HepG2 (cell line): Measurements from ENCODE around the gene DNAJC28. TPM values are rescaled to one million over a fixed set of nuclear protein-coding genes. Genes with fewer than 3 reads are reported as not detected.
A peak's percentile ranks its signal among the peaks of the same experiment; 100 is the strongest.

Experiments
- AGO2 ChIP-seq: fragments of 200-400 bp; formaldehyde crosslinking; optimal IDR thresholded peaks from 2 replicates; pipeline ENCODE3; 2017; ENCODE audit warnings: mild to moderate bottlenecking, low read depth, low read length, moderate library complexity
- AHR ChIP-seq: IDR thresholded peaks from 2 replicates; pipeline ENCODE4 v1.6.1; 2018; ENCODE audit warnings: missing genetic modification reagents, missing compliant biosample characterization
- BORCS8-MEF2B ChIP-seq: sonication (generic); formaldehyde crosslinking; IDR thresholded peaks from 2 replicates; pipeline ENCODE4 v1.8.0; 2022; ENCODE audit warnings: mild to moderate bottlenecking, missing genetic modification reagents
- BRF2 ChIP-seq: sonication (generic); formaldehyde crosslinking; IDR thresholded peaks from 2 replicates; pipeline ENCODE4 v1.8.1; 2022; ENCODE audit warnings: mild to moderate bottlenecking, missing genetic modification reagents
- EEA1 ChIP-seq: sonication (generic); formaldehyde crosslinking; IDR thresholded peaks from 2 replicates; pipeline ENCODE4 v1.5.1; 2020; ENCODE audit warnings: mild to moderate bottlenecking, missing genetic modification reagents, borderline replicate concordance
- IKZF1 ChIP-seq: fragments of 450-650 bp; IDR thresholded peaks from 2 replicates; pipeline ENCODE4 v1.7.1; 2016
- MYNN ChIP-seq: sonication (generic); formaldehyde crosslinking; IDR thresholded peaks from 2 replicates; pipeline ENCODE4 v1.4.0; 2020; ENCODE audit warnings: mild to moderate bottlenecking, low read depth, missing genetic modification reagents
- NFYB ChIP-seq: sonication (generic); formaldehyde crosslinking; IDR thresholded peaks from 2 replicates; pipeline ENCODE4 v1.4.0; 2020; ENCODE audit warnings: missing genetic modification reagents
- SMYD3 ChIP-seq: sonication (generic); formaldehyde crosslinking; IDR thresholded peaks from 2 replicates; pipeline ENCODE4 v1.8.1; 2023; ENCODE audit warnings: mild to moderate bottlenecking, missing genetic modification reagents
- TAF15 ChIP-seq: fragments of 200-400 bp; formaldehyde crosslinking; IDR thresholded peaks from one replicate; pipeline ENCODE4 v1.6.1; 2018; ENCODE audit warnings: mild to moderate bottlenecking, low read depth, low read length; ENCODE audit not compliant: poor library complexity, severe bottlenecking
- THYN1 ChIP-seq: sonication (generic); formaldehyde crosslinking; IDR thresholded peaks from 2 replicates; pipeline ENCODE4 v1.8.1; 2023; ENCODE audit warnings: low read depth, mild to moderate bottlenecking, moderate library complexity, missing genetic modification reagents, borderline replicate concordance
- WIZ ChIP-seq: sonication (generic); formaldehyde crosslinking; IDR thresholded peaks from 2 replicates; pipeline ENCODE4 v1.5.1; 2020; ENCODE audit warnings: mild to moderate bottlenecking, missing genetic modification reagents
- XBP1 ChIP-seq: sonication (generic); formaldehyde crosslinking; IDR thresholded peaks from 2 replicates; pipeline ENCODE4 v1.5.0; 2020; ENCODE audit warnings: missing genetic modification reagents
- ZNF501 ChIP-seq: sonication (generic); formaldehyde crosslinking; IDR thresholded peaks from 2 replicates; pipeline ENCODE4 v1.5.1; 2020; ENCODE audit warnings: mild to moderate bottlenecking, moderate library complexity, missing genetic modification reagents
- ZNF574 ChIP-seq: sonication (generic); formaldehyde crosslinking; IDR thresholded peaks from 2 replicates; pipeline ENCODE4 v1.4.0; 2020; ENCODE audit warnings: missing genetic modification reagents
- ZNF660 ChIP-seq: sonication (generic); formaldehyde crosslinking; IDR thresholded peaks from 2 replicates; pipeline ENCODE4 v1.5.1; 2020; ENCODE audit warnings: mild to moderate bottlenecking, low read depth, missing genetic modification reagents, borderline replicate concordance
- ZNF713 ChIP-seq: sonication (generic); formaldehyde crosslinking; IDR thresholded peaks from 2 replicates; pipeline ENCODE4 v1.4.0; 2020; ENCODE audit warnings: mild to moderate bottlenecking, missing genetic modification reagents
- ZNF790 ChIP-seq: sonication (generic); formaldehyde crosslinking; IDR thresholded peaks from 2 replicates; pipeline ENCODE4 v1.8.0; 2022; ENCODE audit warnings: missing genetic modification reagents, mild to moderate bottlenecking, borderline replicate concordance
- polyA plus RNA-seq, 8 experiments: library from polyadenylated mRNA; depleted of rRNA in 3 of 8; stranded (reverse) in 7 of 8; unstranded in 1 of 8; fragments of >200 nt; fragmentation: Illumina TruSeq in 4 of 8; extraction: Trizol in 4 of 8; gene quantifications; 2 replicates each; pipeline versions ENCODE4 v1.2.1 to v1.2.3, GENCODE V29; 2011 to 2016; ENCODE audit warnings: low read depth in 4 of 8, missing spikeins in 1 of 8, mixed read lengths in 1 of 8; ENCODE audit not compliant: insufficient read depth in 1 of 8
- total RNA-seq, 5 experiments: library from RNA; depleted of rRNA; stranded (reverse); fragments of >200 nt; fragmentation: Illumina TruSeq; extraction: Trizol; gene quantifications; 2 replicates each; pipeline ENCODE4 v1.2.3, GENCODE V29; 2016; ENCODE audit warnings: low read depth in 1 of 5
- TF ChIP-seq, protein P1 (sequence below), 2 experiments: sonication (generic) in 1 of 2; formaldehyde crosslinking in 1 of 2; IDR thresholded peaks; 2 replicates each; pipeline versions ENCODE4 v1.4.0 to v1.6.1; 2018 to 2020; ENCODE audit warnings: missing genetic modification reagents in 2 of 2, borderline replicate concordance in 1 of 2, low read depth in 1 of 2, mild to moderate bottlenecking in 1 of 2, missing biosample characterization in 1 of 2
- TF ChIP-seq, protein P2 (sequence below): IDR thresholded peaks from 2 replicates; pipeline ENCODE4 v1.6.1; 2012; ENCODE audit warnings: inconsistent platforms

DNAJC28 gene
- total and polyA plus RNA-seq, 2 of the 13 experiments (the other 11 are each of a cell fraction or from before 2014, with no cell fraction given) = 1.5 to 3.3 TPM

GRCh38 chr21:33478935-33479678 lies 12.4 kb downstream of the DNAJC28 start (continued):
- TF ChIP-seq, protein P1, sequence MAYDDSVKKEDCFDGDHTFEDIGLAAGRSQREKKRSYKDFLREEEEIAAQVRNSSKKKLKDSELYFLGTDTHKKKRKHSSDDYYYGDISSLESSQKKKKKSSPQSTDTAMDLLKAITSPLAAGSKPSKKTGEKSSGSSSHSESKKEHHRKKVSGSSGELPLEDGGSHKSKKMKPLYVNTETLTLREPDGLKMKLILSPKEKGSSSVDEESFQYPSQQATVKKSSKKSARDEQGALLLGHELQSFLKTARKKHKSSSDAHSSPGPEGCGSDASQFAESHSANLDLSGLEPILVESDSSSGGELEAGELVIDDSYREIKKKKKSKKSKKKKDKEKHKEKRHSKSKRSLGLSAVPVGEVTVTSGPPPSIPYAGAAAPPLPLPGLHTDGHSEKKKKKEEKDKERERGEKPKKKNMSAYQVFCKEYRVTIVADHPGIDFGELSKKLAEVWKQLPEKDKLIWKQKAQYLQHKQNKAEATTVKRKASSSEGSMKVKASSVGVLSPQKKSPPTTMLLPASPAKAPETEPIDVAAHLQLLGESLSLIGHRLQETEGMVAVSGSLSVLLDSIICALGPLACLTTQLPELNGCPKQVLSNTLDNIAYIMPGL (CRISPR knock-in tag; IDR thresholded peaks at IDR 0.05; ENCODE audit: borderline replicate concordance in 1 of 2, low read depth in 1 of 2) = 0 out of 4 replicates have a peak, but pooled peaks of 1 of the 2 experiments have one; percentile 19
- TF ChIP-seq SMYD3 (CRISPR knock-in tag) = no peak
- no peak for TF ChIP-seq ZNF790 (CRISPR knock-in tag)
- no peak for TF ChIP-seq ZNF713
- 0 out of 2 replicates have a peak, but pooled peaks have one; percentile 20 for TF ChIP-seq BORCS8-MEF2B (CRISPR knock-in tag)
- TF ChIP-seq, protein P2, sequence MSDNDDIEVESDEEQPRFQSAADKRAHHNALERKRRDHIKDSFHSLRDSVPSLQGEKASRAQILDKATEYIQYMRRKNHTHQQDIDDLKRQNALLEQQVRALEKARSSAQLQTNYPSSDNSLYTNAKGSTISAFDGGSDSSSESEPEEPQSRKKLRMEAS = peak; percentile 43
- no peak for TF ChIP-seq ZNF501 (CRISPR knock-in tag)
- no peak for TF ChIP-seq XBP1 (CRISPR knock-in tag)
- peak; percentile 61 for TF ChIP-seq AGO2
- TF ChIP-seq EEA1 (CRISPR knock-in tag) = no peak; the same call in 1 of the 2 replicates
- TF ChIP-seq MYNN (CRISPR knock-in tag) = no peak
- TF ChIP-seq TAF15 = no peak
- TF ChIP-seq THYN1 (CRISPR knock-in tag) = no peak
- TF ChIP-seq BRF2 (CRISPR knock-in tag) = no peak
- TF ChIP-seq IKZF1 = no peak
- TF ChIP-seq ZNF574 (CRISPR knock-in tag) = no peak
- TF ChIP-seq AHR (CRISPR knock-in tag) = no peak
- TF ChIP-seq NFYB (CRISPR knock-in tag) = no peak
- no peak for TF ChIP-seq ZNF660
- no peak for TF ChIP-seq WIZ (CRISPR knock-in tag)
